BJ (cell line): ENCODE measurements around the gene SLC9A6. TPM values are rescaled to one million over a fixed set of nuclear protein-coding genes. Genes with fewer than 3 reads are reported as not detected.

ENCODE experiments used
- CTCF ChIA-PET: fragments of 350-600 bp; formaldehyde crosslinking; extraction: SDS; loops from one replicate; lab custom pipeline; 2021; ENCODE audit warnings: antibody characterized with exemption, inconsistent platforms; lab: Yijun Ruan, JAX
- POLR2A ChIA-PET: fragments of 300-600 bp; sonication (Branson Sonifier 250); formaldehyde crosslinking; extraction: SDS; loops from one replicate; lab custom pipeline; 2021; ENCODE audit warnings: antibody characterized with exemption; lab: Charles Lee
- DNase-seq: peaks from one replicate; pipeline ENCODE4 v3.0.0-alpha.2; 2011; ENCODE audit warnings: low read depth
- H3K27me3 ChIP-seq: 2 replicates; pipeline ENCODE4 v1.6.0; 2011; ENCODE audit warnings: low read length; ENCODE audit not compliant: control insufficient read depth, insufficient read depth
- H3K36me3 ChIP-seq: 2 replicates; pipeline ENCODE4 v1.5.1; 2011; ENCODE audit warnings: low read length; ENCODE audit not compliant: control insufficient read depth, insufficient read depth
- H3K4me3 ChIP-seq: 2 replicates; pipeline ENCODE4 v1.5.1; 2011; ENCODE audit warnings: low read depth, mild to moderate bottlenecking, control low read depth, low read length
- CTCF ChIP-seq: IDR thresholded peaks from 2 replicates; pipeline ENCODE4 v1.5.1; 2011; ENCODE audit warnings: low read depth, mild to moderate bottlenecking, control low read depth, inconsistent platforms, low read length, moderate library complexity; ENCODE audit not compliant: insufficient read depth
- polyA plus RNA-seq: library from polyadenylated mRNA; depleted of rRNA; stranded (reverse); fragments of >200 nt; gene quantifications from 2 replicates; pipeline ENCODE4 v1.2.3, GENCODE V29; 2011

Gene SLC9A6
- polyA plus RNA-seq, 1 experiment, result 6.3 TPM

- CTCF ChIA-PET, result interaction anchor here (6.3 kb wide), 1 partner anchor 137 kb away, joined by 114 read pairs; no protein-coding TSS in a partner anchor
- no peak for TF ChIP-seq CTCF
- Histone ChIP-seq H3K27me3 (no peaks in the 10 kb centered on the region), H3K36me3 (no peaks in the 10 kb centered on the region), H3K4me3 (no peak overlapping the region)
- POLR2A ChIA-PET, result no interaction called here
- DNase-seq, result no peak
These were observed 39.9 kb downstream of the SLC9A6 start for GRCh38 chrX:136025091-136025490.

DNA sequence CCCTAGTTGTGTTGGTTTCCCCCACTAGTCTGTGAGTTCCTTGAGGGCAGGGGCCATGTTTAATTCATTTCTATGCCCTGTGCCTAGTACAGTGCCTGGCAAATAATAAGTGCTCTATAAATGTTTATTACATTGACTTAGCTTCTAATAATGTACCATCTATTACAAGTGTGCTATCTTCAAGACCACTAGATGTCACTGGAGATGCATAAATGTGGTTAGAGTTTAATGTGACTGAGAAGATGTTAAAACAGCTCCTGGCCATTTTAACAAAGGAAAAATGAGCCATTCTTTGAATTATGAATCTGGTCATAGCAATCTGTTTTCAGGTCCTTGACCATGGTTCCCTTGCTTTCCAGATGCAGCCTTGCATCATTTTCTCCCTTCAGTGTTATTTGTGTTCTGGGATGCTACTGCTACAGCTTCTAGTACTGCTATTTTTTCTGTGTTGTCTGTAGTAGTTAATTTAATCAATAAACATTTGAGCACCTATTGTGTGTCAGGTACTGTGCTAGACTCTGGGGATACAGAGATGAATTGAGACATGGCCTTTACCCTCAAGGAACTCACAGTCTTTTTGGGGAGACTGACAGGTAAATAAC, 43.2 kb downstream of the SLC9A6 start:
- CTCF ChIA-PET, result interaction anchor here (0.7 to 6.3 kb wide), 32 partner anchors 12 to 666 kb away, joined by 3 to 114 read pairs (median 4); partner anchors contain the start of genes FHL1 and HTATSF1
- TF ChIP-seq CTCF, result peak; percentile 48
- Histone ChIP-seq H3K36me3 (no peaks in the 10 kb centered on the region), H3K4me3 (no peak overlapping the region), H3K27me3 (no peaks in the 10 kb centered on the region)
- POLR2A ChIA-PET, result interaction anchor here (0.6 to 1.1 kb wide), 2 partner anchors 134 to 168 kb away, joined by 3 to 4 read pairs; no protein-coding TSS in a partner anchor
- no peak for DNase-seq

GRCh38 chrX:136029766-136030165, 44.5 kb downstream of the SLC9A6 start:
- TF ChIP-seq CTCF, result no peak
- H3K4me3 ChIP-seq, result no peak overlapping the region
- H3K36me3 ChIP-seq, result no peaks in the 10 kb centered on the region
- ChIA-PET CTCF (interaction anchor here (0.8 to 6.3 kb wide), 8 partner anchors 125 to 665 kb away, joined by 3 to 114 read pairs (median 12); no protein-coding TSS in a partner anchor), POLR2A (interaction anchor here (0.6 kb wide), 1 partner anchor 895 kb away, joined by 3 read pairs; no protein-coding TSS in a partner anchor)
- no peaks in the 10 kb centered on the region for H3K27me3 ChIP-seq
- DNase-seq, result no peak

- no peak for TF ChIP-seq CTCF
- Histone ChIP-seq H3K4me3 (no peak overlapping the region), H3K27me3 (no peaks in the 10 kb centered on the region), H3K36me3 (no peaks in the 10 kb centered on the region)
- ChIA-PET POLR2A (interaction anchor here (0.6 kb wide), 1 partner anchor 894 kb away, joined by 3 read pairs; no protein-coding TSS in a partner anchor), CTCF (interaction anchor here (0.8 to 6.3 kb wide), 6 partner anchors 129 to 548 kb away, joined by 3 to 114 read pairs (median 25); no protein-coding TSS in a partner anchor)
- DNase-seq, result no peak
These were observed 45.3 kb downstream of the SLC9A6 start for GRCh38 chrX:136030303-136031191.

GRCh38 chrX:136031626-136032025, 46.4 kb downstream of the SLC9A6 start:
- POLR2A ChIA-PET, result no interaction called here
- no peak for TF ChIP-seq CTCF
- no peaks in the 10 kb centered on the region for H3K36me3 ChIP-seq
- CTCF ChIA-PET, result interaction anchor here (1.2 kb wide), 1 partner anchor 130 kb away, joined by 4 read pairs; no protein-coding TSS in a partner anchor
- H3K4me3 ChIP-seq, result no peak overlapping the region
- no peaks in the 10 kb centered on the region for H3K27me3 ChIP-seq
- no peak for DNase-seq
